Measurements from ENCODE around the gene KRT71. TPM values are rescaled to one million over a fixed set of nuclear protein-coding genes. Genes with fewer than 3 reads are reported as not detected.
"Not testable (repeated sequence)": the region's sequence is repeated elsewhere in the genome, so short reads cannot be mapped to it uniquely, and the experiment has no call there.

The KRT71 gene
- polyA plus RNA-seq, 1 donor from 2014 or later: not detected

DNA sequence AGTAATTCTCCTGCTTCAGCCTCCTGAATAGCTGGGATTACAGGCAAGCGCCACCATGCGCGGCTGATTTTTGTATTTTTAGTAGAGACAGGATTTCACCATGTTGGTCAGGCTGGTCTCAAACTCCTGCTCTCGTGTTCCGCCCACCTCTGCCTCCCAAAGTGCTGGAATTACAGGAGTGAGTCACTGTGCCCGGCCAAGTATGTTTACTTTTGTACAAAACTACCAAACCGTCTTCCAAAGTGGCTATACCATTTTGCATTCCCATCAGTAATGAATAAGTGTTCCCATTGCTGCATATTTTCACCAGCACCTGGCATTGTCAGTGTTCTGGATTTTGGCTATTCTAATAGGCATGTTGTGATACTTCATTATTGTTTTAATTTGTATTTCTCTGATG lies 51.5 kb downstream of the KRT71 start:
- Histone ChIP-seq H3K4me3 (ENCODE audit: low read length) (no peak overlapping the region), H3K27me3 (ENCODE audit: insufficient read depth, low read depth, low read length) (no peaks in the 10 kb centered on the region)

DNA sequence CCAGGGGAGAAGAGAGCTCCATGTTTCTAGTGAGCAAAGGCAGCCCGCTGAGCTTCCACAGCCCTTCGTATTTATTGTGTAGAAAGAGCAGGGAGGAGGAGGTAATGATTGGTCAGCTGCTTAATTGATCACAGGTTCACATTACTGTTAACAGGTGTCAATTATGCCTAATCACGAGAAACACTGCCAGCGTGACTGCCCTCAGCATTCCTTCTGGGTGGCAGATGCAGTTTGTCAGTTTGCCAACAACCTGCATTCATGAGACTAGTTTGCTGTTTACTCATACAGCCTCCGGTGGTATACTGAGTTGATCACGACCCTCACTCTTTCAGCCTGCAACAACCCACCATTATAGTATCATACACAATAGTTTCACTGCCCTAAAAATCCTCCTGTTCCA lies 52.4 kb downstream of the KRT71 start:
- H3K36me3 ChIP-seq (ENCODE audit: insufficient read depth, low read length); H3K4me2 ChIP-seq (ENCODE audit: low read length); H3K27ac ChIP-seq (ENCODE audit: low read length); H3K4me3 ChIP-seq (ENCODE audit: low read length); H3K9me2 ChIP-seq (ENCODE audit: insufficient read depth, low read length); H3F3A ChIP-seq (ENCODE audit: insufficient read depth, low read length, poor library complexity, severe bottlenecking); H3K9me3 ChIP-seq (ENCODE audit: low read length); H2AFZ ChIP-seq (ENCODE audit: low read depth, low read length); H3K9ac ChIP-seq (ENCODE audit: low read length); H3K27me3 ChIP-seq (ENCODE audit: insufficient read depth, low read depth, low read length); H3K79me2 ChIP-seq (replicated peaks; ENCODE audit: insufficient read depth, low read length); H4K20me1 ChIP-seq (ENCODE audit: insufficient read depth): not testable (repeated sequence)

More for the DNA sequence above, 51.5 kb downstream of the KRT71 start:
- H3K9me3 ChIP-seq (ENCODE audit: low read length): no peaks in the 10 kb centered on the region
- H3K27ac ChIP-seq (ENCODE audit: low read length): no peak overlapping the region
- H3K9ac ChIP-seq (ENCODE audit: low read length): no peak overlapping the region
- H3K4me2 ChIP-seq (ENCODE audit: low read length): no peak overlapping the region
- H3F3A ChIP-seq (ENCODE audit: insufficient read depth, low read length, poor library complexity, severe bottlenecking): no peaks in the 10 kb centered on the region
- no peaks in the 10 kb centered on the region for H4K20me1 ChIP-seq (ENCODE audit: insufficient read depth)
- H3K79me2 ChIP-seq (replicated peaks; ENCODE audit: insufficient read depth, low read length): no peaks in the 10 kb centered on the region
- no peaks in the 10 kb centered on the region for H3K9me2 ChIP-seq (ENCODE audit: insufficient read depth, low read length)
- TF ChIP-seq SMC3 (conservative IDR thresholded peaks at IDR 0.05; ENCODE audit: poor library complexity) (no peak), RAD21 (conservative IDR thresholded peaks at IDR 0.05) (no peak), EP300 (conservative IDR thresholded peaks at IDR 0.05; ENCODE audit: poor library complexity, severe bottlenecking) (no peak), POLR2AphosphoS5 (IDR thresholded peaks at IDR 0.05) (no peak), TAF1 (IDR thresholded peaks at IDR 0.05; ENCODE audit: low read depth) (no peak), MXI1 (conservative IDR thresholded peaks at IDR 0.05; ENCODE audit: poor library complexity, severe bottlenecking) (no peak), EZH2 (IDR thresholded peaks at IDR 0.05; ENCODE audit: borderline replicate concordance, insufficient read depth, low read length, poor library complexity, severe bottlenecking) (no peak)
- TF ChIP-seq, protein P1, sequence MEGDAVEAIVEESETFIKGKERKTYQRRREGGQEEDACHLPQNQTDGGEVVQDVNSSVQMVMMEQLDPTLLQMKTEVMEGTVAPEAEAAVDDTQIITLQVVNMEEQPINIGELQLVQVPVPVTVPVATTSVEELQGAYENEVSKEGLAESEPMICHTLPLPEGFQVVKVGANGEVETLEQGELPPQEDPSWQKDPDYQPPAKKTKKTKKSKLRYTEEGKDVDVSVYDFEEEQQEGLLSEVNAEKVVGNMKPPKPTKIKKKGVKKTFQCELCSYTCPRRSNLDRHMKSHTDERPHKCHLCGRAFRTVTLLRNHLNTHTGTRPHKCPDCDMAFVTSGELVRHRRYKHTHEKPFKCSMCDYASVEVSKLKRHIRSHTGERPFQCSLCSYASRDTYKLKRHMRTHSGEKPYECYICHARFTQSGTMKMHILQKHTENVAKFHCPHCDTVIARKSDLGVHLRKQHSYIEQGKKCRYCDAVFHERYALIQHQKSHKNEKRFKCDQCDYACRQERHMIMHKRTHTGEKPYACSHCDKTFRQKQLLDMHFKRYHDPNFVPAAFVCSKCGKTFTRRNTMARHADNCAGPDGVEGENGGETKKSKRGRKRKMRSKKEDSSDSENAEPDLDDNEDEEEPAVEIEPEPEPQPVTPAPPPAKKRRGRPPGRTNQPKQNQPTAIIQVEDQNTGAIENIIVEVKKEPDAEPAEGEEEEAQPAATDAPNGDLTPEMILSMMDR (IDR thresholded peaks at IDR 0.05; ENCODE audit: poor library complexity, severe bottlenecking): no peak
- TF ChIP-seq, protein P2, sequence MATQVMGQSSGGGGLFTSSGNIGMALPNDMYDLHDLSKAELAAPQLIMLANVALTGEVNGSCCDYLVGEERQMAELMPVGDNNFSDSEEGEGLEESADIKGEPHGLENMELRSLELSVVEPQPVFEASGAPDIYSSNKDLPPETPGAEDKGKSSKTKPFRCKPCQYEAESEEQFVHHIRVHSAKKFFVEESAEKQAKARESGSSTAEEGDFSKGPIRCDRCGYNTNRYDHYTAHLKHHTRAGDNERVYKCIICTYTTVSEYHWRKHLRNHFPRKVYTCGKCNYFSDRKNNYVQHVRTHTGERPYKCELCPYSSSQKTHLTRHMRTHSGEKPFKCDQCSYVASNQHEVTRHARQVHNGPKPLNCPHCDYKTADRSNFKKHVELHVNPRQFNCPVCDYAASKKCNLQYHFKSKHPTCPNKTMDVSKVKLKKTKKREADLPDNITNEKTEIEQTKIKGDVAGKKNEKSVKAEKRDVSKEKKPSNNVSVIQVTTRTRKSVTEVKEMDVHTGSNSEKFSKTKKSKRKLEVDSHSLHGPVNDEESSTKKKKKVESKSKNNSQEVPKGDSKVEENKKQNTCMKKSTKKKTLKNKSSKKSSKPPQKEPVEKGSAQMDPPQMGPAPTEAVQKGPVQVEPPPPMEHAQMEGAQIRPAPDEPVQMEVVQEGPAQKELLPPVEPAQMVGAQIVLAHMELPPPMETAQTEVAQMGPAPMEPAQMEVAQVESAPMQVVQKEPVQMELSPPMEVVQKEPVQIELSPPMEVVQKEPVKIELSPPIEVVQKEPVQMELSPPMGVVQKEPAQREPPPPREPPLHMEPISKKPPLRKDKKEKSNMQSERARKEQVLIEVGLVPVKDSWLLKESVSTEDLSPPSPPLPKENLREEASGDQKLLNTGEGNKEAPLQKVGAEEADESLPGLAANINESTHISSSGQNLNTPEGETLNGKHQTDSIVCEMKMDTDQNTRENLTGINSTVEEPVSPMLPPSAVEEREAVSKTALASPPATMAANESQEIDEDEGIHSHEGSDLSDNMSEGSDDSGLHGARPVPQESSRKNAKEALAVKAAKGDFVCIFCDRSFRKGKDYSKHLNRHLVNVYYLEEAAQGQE (IDR thresholded peaks at IDR 0.05; ENCODE audit: borderline replicate concordance): no peak
- H2AFZ ChIP-seq (ENCODE audit: low read depth, low read length): no peak overlapping the region
- no peaks in the 10 kb centered on the region for H3K36me3 ChIP-seq (ENCODE audit: insufficient read depth, low read length)
